ENCODE results near the gene FAM193A.
"Not testable (repeated sequence)": the region's sequence is repeated elsewhere in the genome, so short reads cannot be mapped to it uniquely, and the experiment has no call there.

FAM193A gene

GRCh38 chr4:2574009-2574408, 37.6 kb downstream of the FAM193A start:
- DNase-seq (ENCODE audit: extremely low read depth in 1 of 2, low read depth in 1 of 2): no peak

DNA sequence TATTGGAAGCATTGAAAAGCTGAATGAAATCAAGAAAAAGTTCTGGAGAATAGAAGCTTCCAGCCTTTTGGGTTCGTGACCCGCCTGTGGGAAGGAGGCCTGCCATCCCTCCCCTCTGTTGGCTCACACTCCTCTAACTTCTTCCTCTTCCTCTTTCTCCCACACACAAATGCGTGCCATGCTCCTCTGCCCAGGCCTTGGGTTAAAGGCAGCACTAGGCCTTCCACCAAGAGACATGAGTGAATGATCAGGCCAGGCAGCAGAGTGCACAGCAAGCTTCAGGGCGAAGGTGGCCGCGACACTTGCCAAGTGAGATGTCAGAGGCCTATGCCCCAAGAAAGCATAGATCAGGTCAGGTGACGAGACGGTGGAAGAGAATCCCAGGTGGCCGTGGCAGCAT, 38.4 kb downstream of the FAM193A start:
- DNase-seq (ENCODE audit: extremely low read depth in 1 of 2, low read depth in 1 of 2): no peak

- no peak for DNase-seq (ENCODE audit: extremely low read depth in 1 of 2, low read depth in 1 of 2)
Observed at GRCh38 chr4:2576290-2576689, 39.8 kb downstream of the FAM193A start.

DNA sequence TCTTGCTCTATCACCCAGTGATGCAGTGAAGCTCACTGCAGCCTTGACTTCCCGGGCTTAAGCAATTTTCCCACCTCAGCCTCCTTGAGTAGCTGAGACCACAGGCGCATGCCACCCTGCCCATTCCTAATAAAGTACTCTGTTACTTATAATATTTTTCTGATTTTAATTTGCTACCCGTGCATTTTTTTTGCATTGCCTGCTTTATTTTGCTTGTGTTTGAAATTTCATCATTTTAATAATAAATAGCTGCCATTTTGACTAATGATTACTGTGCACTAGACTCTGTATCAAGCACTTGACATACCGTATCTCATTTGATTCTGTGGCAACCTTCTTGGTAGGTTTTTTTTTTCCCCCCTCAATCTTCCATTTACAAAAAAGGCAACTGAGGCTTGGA, 41.7 kb downstream of the FAM193A start:
- no peak for DNase-seq (ENCODE audit: extremely low read depth in 1 of 2, low read depth in 1 of 2)

DNA sequence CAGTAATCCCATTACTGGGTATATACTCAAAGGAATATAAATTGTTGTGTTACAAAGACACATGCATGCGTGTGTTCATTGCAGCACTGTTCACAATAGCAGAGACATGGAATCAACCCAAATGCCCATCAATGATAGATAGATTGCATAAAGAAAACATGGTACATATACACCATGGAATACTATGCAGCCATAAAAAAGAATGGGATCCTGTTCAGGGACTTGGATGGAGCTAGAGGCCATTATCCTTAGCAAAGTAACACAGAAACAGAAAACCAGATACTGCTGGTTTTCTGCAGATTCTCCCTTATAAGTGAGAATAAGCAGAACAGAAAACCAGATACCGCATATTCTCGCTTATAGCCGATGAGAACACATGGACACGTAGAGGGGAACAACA, 43.5 kb downstream of the FAM193A start:
- DNase-seq (ENCODE audit: extremely low read depth in 1 of 2, low read depth in 1 of 2): no peak

- DNase-seq (ENCODE audit: extremely low read depth in 1 of 2, low read depth in 1 of 2): no peak
Observed at GRCh38 chr4:2583092-2583491, 46.6 kb downstream of the FAM193A start.

- DNase-seq (ENCODE audit: extremely low read depth in 1 of 2, low read depth in 1 of 2): no peak
Observed at GRCh38 chr4:2583517-2583916, 47.1 kb downstream of the FAM193A start.

- no peak for DNase-seq (ENCODE audit: extremely low read depth in 1 of 2, low read depth in 1 of 2)
Observed at GRCh38 chr4:2586502-2586901, 50.1 kb downstream of the FAM193A start.

DNA sequence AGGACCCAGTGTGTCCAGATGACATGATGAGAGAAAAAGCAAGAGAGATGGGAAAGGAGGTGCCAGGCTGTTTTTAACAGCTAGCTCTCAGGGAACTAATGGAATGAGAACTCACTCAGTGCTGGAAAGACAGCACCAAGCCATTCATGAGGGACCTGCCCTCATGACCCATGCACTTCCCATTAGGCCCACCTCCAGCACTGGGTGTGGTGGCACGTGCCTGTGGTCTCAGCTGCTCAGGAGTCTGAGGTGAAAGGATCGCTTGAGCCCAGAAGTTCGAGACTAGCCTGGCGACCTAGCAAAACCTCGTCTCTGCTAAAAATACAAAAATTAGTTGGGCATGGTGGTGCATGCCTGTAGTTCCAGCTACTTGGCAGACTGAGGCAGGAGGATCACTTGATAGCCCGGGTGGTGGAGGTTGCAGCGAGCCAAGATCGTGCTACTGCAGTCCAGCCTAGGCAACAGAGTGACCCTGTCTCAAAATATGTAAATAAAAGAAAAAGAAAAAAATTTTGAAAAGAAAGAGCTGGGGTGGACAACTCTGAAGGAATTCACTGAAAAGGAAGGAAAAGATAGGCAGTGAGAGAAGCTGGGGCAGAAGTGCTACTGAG, 50.9 kb downstream of the FAM193A start:
- no peak for DNase-seq (ENCODE audit: extremely low read depth in 1 of 2, low read depth in 1 of 2)

- DNase-seq (ENCODE audit: extremely low read depth in 1 of 2, low read depth in 1 of 2): no peak
Observed at GRCh38 chr4:2588259-2588658, 51.8 kb downstream of the FAM193A start.

DNA sequence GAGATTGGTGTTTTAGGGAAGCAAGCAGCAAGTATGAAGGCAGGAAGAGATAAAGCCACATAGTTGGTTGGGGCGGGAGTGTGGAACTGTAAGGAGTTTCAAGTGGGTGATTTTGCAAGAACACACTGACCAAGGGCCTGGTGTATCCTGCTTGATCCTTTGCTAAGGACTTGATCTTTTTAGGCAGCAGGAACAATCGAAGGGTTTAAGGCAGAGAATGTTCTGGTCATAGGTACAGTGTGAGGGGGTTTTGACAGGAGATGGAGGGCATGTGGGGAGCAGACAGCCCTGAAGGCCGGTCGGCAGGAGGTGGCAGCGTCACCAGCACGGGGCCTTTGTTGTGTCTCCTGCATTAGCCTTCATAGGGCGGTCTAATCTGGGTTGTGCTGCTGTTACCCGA, 54.7 kb downstream of the FAM193A start:
- DNase-seq (ENCODE audit: extremely low read depth in 1 of 2, low read depth in 1 of 2): no peak

- not testable (repeated sequence) for DNase-seq (ENCODE audit: extremely low read depth in 1 of 2, low read depth in 1 of 2)
Observed at GRCh38 chr4:2592014-2592413, 55.6 kb downstream of the FAM193A start.

GRCh38 chr4:2592572-2592971, 56.1 kb downstream of the FAM193A start:
- no peak for DNase-seq (ENCODE audit: extremely low read depth in 1 of 2, low read depth in 1 of 2)

DNA sequence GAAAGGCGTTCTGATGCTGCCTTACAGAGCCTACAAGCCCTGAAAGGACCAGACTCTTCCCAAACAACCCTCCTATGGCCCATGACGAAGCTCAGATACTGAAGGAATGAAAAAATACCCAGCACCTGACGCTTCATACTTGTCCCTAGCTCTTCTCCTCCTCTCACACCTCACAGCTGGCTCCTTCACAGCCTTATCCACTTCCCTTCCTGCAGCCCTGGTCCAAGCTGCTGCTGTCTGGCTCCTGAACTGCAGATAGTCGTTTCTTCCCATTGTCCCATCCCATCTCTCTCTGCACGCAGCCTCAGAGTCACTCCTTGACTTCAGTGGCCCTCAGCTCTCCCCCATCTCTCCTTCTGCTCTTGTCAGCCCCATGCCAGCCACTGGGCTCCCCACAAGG, 56.6 kb downstream of the FAM193A start:
- DNase-seq (ENCODE audit: extremely low read depth in 1 of 2, low read depth in 1 of 2): no peak

- no peak for DNase-seq (ENCODE audit: extremely low read depth in 1 of 2, low read depth in 1 of 2)
Observed at GRCh38 chr4:2595436-2595835, 59.0 kb downstream of the FAM193A start.

DNA sequence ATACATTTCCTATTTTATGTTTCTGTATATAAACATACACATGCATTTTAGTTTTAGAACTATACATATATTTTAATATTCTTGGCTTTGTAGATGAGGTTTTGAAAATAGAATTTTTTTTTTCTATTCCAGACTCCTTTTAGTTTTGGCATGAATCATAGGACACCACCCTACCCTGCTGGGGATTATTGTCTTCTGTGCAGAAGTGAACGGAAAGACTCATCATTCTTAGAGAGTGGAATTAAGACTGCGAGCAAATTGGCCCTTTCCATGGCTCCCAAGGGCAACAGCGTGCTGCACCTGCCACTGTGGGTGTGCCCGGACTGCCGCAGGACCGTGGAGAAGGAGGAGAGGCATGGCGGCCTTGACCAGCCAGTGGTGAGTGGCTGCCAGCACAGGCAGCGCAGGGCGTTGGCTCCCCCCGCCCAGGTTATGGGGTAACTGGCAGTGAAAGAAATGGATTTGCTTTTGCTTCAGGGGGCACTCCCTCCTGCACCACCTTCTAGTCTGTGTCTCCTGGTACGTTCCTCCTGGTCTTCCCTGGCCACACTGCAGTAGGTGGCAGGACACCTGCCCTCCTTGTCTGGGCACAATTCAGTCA, 59.6 kb downstream of the FAM193A start:
- DNase-seq (ENCODE audit: extremely low read depth in 1 of 2, low read depth in 1 of 2): no peak

GRCh38 chr4:2596611-2597010, 60.2 kb downstream of the FAM193A start:
- DNase-seq (ENCODE audit: extremely low read depth in 1 of 2, low read depth in 1 of 2): no peak

GRCh38 chr4:2598511-2599303, 62.3 kb downstream of the FAM193A start:
- no peak for DNase-seq (ENCODE audit: extremely low read depth in 1 of 2, low read depth in 1 of 2)

DNA sequence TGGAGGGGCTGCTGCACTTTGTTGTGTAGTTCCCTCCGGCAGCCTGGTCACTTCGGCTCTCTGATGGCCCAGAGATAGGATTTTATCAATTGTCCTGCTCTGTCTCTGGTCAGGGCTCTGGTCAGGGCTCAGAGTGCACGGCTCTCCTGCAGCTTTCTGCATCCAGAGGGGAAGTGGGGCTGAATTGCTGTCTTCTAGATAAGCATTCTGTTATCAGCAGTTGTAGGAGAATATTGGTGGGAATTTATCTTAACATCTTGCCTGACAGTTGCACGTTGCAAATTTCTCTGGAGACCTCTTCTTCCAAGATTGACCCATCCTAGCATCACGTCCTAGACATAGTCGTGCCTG, 62.8 kb downstream of the FAM193A start:
- DNase-seq (ENCODE audit: extremely low read depth in 1 of 2, low read depth in 1 of 2): no peak

- DNase-seq (ENCODE audit: extremely low read depth in 1 of 2, low read depth in 1 of 2): no peak
Observed at GRCh38 chr4:2600878-2601277, 64.4 kb downstream of the FAM193A start.

DNA sequence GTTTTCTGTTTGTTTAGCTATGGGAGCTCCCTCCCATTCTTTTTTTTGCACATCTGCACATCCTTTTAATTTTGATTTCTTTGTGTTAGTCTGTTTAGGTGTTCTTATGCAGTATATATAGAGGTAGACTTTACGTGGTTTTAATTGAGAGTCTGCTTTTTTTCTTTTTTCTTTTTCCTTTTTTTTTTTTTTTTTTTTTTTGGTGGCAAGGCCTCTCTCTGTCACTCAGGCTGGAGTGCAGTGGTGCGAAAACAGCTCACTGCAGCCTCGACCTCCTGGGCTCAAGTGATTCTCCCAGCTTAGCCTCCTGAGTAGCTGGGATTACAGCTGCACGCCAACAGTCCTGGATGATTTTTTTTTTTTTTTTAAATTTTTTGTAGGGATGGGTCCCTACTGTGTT, 68.2 kb downstream of the FAM193A start:
- DNase-seq (ENCODE audit: extremely low read depth in 1 of 2, low read depth in 1 of 2): no peak

GRCh38 chr4:2606960-2607506, 70.6 kb downstream of the FAM193A start:
- no peak for DNase-seq (ENCODE audit: extremely low read depth in 1 of 2, low read depth in 1 of 2)

Measured in stimulated activated CD8-positive, alpha-beta memory T cell treated with anti-CD3 and anti-CD28 coated beads, Interleukin-7, amount 100 ng/mL, for 48 hours (primary cell).